HepG2 (cell line): ENCODE measurements around the gene FANCG. TPM values are rescaled to one million over a fixed set of nuclear protein-coding genes. Genes with fewer than 3 reads are reported as not detected.
A peak's percentile ranks its signal among the peaks of the same experiment; 100 is the strongest.

ENCODE experiments used
- AKAP8 ChIP-seq: sonication (generic); formaldehyde crosslinking; IDR thresholded peaks from 2 replicates; pipeline ENCODE4 v1.5.1; 2020; ENCODE audit warnings: mild to moderate bottlenecking, missing genetic modification reagents
- ATF1 ChIP-seq: IDR thresholded peaks from 2 replicates; pipeline ENCODE4 v1.6.1; 2016; ENCODE audit warnings: mild to moderate bottlenecking, control low read depth
- ATF2 ChIP-seq: sonication (generic); formaldehyde crosslinking; IDR thresholded peaks from 2 replicates; pipeline ENCODE4 v1.4.0; 2020; ENCODE audit warnings: missing genetic modification reagents
- DNMT3B ChIP-seq: conservative IDR thresholded peaks from 2 replicates; pipeline ENCODE4 v1.6.1; 2016; ENCODE audit warnings: missing biosample characterization, control low read depth
- KDM6A ChIP-seq: IDR thresholded peaks from 2 replicates; pipeline ENCODE4 v1.6.1; 2016; ENCODE audit warnings: low read depth
- PHB2 ChIP-seq: fragments of 450-650 bp; IDR thresholded peaks from 2 replicates; pipeline ENCODE4 v1.6.1; 2018; ENCODE audit not compliant: partially characterized antibody
- SYNCRIP ChIP-seq: fragments of 200-400 bp; formaldehyde crosslinking; IDR thresholded peaks from 2 replicates; pipeline ENCODE4 v1.6.1; 2018; ENCODE audit warnings: mild to moderate bottlenecking, low read depth, low read length; ENCODE audit not compliant: insufficient read depth
- TCF12 ChIP-seq, 2 experiments: fragments of 450-650 bp in 1 of 2; sonication (generic) in 1 of 2; formaldehyde crosslinking in 1 of 2; IDR thresholded peaks; 2 replicates each; pipeline versions ENCODE4 v1.6.1 to v1.8.0; 2017 to 2022; ENCODE audit warnings: antibody characterized with exemption in 1 of 2, mild to moderate bottlenecking in 1 of 2, missing genetic modification reagents in 1 of 2, moderate library complexity in 1 of 2
- TEAD2 ChIP-seq: sonication (generic); formaldehyde crosslinking; IDR thresholded peaks from 2 replicates; pipeline ENCODE4 v1.9.0; 2021; ENCODE audit warnings: missing genetic modification reagents
- ZBED4 ChIP-seq: sonication (generic); formaldehyde crosslinking; IDR thresholded peaks from 2 replicates; pipeline ENCODE4 v1.4.0; 2020; ENCODE audit warnings: missing genetic modification reagents, borderline replicate concordance
- ZNF143 ChIP-seq: sonication (generic); formaldehyde crosslinking; IDR thresholded peaks from 2 replicates; pipeline ENCODE4 v1.4.0; 2020; ENCODE audit warnings: missing genetic modification reagents
- ZNF432 ChIP-seq: sonication (generic); formaldehyde crosslinking; IDR thresholded peaks from 2 replicates; pipeline ENCODE4 v1.5.0; 2020; ENCODE audit warnings: missing genetic modification reagents, mild to moderate bottlenecking, borderline replicate concordance
- ZNF44 ChIP-seq: sonication (generic); formaldehyde crosslinking; IDR thresholded peaks from 2 replicates; pipeline ENCODE4 v1.5.1; 2020; ENCODE audit warnings: mild to moderate bottlenecking, missing genetic modification reagents
- ZNF550 ChIP-seq: sonication (generic); formaldehyde crosslinking; IDR thresholded peaks from 2 replicates; pipeline ENCODE4 v1.4.0; 2020; ENCODE audit warnings: mild to moderate bottlenecking, missing genetic modification reagents, borderline replicate concordance
- ZNF564 ChIP-seq: sonication (generic); formaldehyde crosslinking; IDR thresholded peaks from 2 replicates; pipeline ENCODE4 v1.8.1; 2023; ENCODE audit warnings: mild to moderate bottlenecking, missing genetic modification reagents
- ZNF615 ChIP-seq: sonication (generic); formaldehyde crosslinking; IDR thresholded peaks from 2 replicates; pipeline ENCODE4 v1.5.0; 2020; ENCODE audit warnings: mild to moderate bottlenecking, missing genetic modification reagents, borderline replicate concordance
- ZNF672 ChIP-seq: sonication (generic); formaldehyde crosslinking; IDR thresholded peaks from 2 replicates; pipeline ENCODE4 v1.8.1; 2022; ENCODE audit warnings: missing genetic modification reagents
- ZNF749 ChIP-seq: sonication (generic); formaldehyde crosslinking; IDR thresholded peaks from 2 replicates; pipeline ENCODE4 v1.8.0; 2022; ENCODE audit warnings: mild to moderate bottlenecking, missing genetic modification reagents, moderate library complexity, borderline replicate concordance
- ZNF891 ChIP-seq: sonication (generic); formaldehyde crosslinking; IDR thresholded peaks from 2 replicates; pipeline ENCODE4 v1.5.0; 2020; ENCODE audit warnings: mild to moderate bottlenecking, missing genetic modification reagents
- polyA plus RNA-seq, 8 experiments: library from polyadenylated mRNA; depleted of rRNA in 3 of 8; stranded (reverse) in 7 of 8; unstranded in 1 of 8; fragments of >200 nt; fragmentation: Illumina TruSeq in 4 of 8; extraction: Trizol in 4 of 8; gene quantifications; 2 replicates each; pipeline versions ENCODE4 v1.2.1 to v1.2.3, GENCODE V29; 2011 to 2016; ENCODE audit warnings: low read depth in 4 of 8, missing spikeins in 1 of 8, mixed read lengths in 1 of 8; ENCODE audit not compliant: insufficient read depth in 1 of 8
- total RNA-seq, 5 experiments: library from RNA; depleted of rRNA; stranded (reverse); fragments of >200 nt; fragmentation: Illumina TruSeq; extraction: Trizol; gene quantifications; 2 replicates each; pipeline ENCODE4 v1.2.3, GENCODE V29; 2016; ENCODE audit warnings: low read depth in 1 of 5
- TF ChIP-seq, protein P1 (sequence below): IDR thresholded peaks from 2 replicates; pipeline ENCODE4 v1.6.1; 2012; ENCODE audit warnings: inconsistent platforms
- TF ChIP-seq, protein P2 (sequence below): sonication (generic); formaldehyde crosslinking; conservative IDR thresholded peaks from 2 replicates; pipeline ENCODE4 v1.4.0; 2020; ENCODE audit warnings: mild to moderate bottlenecking, missing genetic modification reagents, moderate library complexity

The FANCG gene
- total and polyA plus RNA-seq, 2 of the 13 experiments (the other 11 are each of a cell fraction or from before 2014, with no cell fraction given): 14.4 to 45.1 TPM

GRCh38 chr9:35079426-35080341 is at the start of gene FANCG (continued):
- no peak for TF ChIP-seq ZNF44 (CRISPR knock-in tag)
- no peak for TF ChIP-seq ZNF615 (CRISPR knock-in tag)
- no peak for TF ChIP-seq PHB2
- no peak for TF ChIP-seq TCF12 (IDR thresholded peaks at IDR 0.05)
- no peak for TF ChIP-seq TCF12 (CRISPR knock-in tag; IDR thresholded peaks at IDR 0.05)
- TF ChIP-seq, protein P1, sequence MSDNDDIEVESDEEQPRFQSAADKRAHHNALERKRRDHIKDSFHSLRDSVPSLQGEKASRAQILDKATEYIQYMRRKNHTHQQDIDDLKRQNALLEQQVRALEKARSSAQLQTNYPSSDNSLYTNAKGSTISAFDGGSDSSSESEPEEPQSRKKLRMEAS: peak; percentile 80
- TF ChIP-seq ZNF143: peak; percentile 96
- TF ChIP-seq ZNF891 (CRISPR knock-in tag): no peak
- no peak for TF ChIP-seq ZNF432 (CRISPR knock-in tag)
- no peak for TF ChIP-seq ZNF672 (CRISPR knock-in tag)
- TF ChIP-seq DNMT3B (CRISPR knock-in tag): no peak
- TF ChIP-seq KDM6A (CRISPR knock-in tag): no peak
- TF ChIP-seq SYNCRIP: no peak
- TF ChIP-seq, protein P2, sequence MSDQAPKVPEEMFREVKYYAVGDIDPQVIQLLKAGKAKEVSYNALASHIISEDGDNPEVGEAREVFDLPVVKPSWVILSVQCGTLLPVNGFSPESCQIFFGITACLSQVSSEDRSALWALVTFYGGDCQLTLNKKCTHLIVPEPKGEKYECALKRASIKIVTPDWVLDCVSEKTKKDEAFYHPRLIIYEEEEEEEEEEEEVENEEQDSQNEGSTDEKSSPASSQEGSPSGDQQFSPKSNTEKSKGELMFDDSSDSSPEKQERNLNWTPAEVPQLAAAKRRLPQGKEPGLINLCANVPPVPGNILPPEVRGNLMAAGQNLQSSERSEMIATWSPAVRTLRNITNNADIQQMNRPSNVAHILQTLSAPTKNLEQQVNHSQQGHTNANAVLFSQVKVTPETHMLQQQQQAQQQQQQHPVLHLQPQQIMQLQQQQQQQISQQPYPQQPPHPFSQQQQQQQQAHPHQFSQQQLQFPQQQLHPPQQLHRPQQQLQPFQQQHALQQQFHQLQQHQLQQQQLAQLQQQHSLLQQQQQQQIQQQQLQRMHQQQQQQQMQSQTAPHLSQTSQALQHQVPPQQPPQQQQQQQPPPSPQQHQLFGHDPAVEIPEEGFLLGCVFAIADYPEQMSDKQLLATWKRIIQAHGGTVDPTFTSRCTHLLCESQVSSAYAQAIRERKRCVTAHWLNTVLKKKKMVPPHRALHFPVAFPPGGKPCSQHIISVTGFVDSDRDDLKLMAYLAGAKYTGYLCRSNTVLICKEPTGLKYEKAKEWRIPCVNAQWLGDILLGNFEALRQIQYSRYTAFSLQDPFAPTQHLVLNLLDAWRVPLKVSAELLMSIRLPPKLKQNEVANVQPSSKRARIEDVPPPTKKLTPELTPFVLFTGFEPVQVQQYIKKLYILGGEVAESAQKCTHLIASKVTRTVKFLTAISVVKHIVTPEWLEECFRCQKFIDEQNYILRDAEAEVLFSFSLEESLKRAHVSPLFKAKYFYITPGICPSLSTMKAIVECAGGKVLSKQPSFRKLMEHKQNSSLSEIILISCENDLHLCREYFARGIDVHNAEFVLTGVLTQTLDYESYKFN (CRISPR knock-in tag): peak; percentile 31; the same call in 1 of the 2 replicates
- no peak for TF ChIP-seq ATF2
- TF ChIP-seq ZBED4: no peak
- TF ChIP-seq ATF1 (CRISPR knock-in tag): no peak
- TF ChIP-seq AKAP8 (CRISPR knock-in tag): no peak
- TF ChIP-seq ZNF550: no peak
- TF ChIP-seq ZNF749: peak; percentile 82; the same call in 1 of the 2 replicates
- no peak for TF ChIP-seq TEAD2 (CRISPR knock-in tag)
- 0 out of 2 replicates have a peak, but pooled peaks have one; percentile 36 for TF ChIP-seq ZNF564
